K562 (cell line): ENCODE data around the gene ACADM. TPM values are rescaled to one million over a fixed set of nuclear protein-coding genes. Genes with fewer than 3 reads are reported as not detected.
A peak's percentile ranks its signal among the peaks of the same experiment; 100 is the strongest.

Experiments used
- COPS2 ChIP-seq: fragments of 450-650 bp; conservative IDR thresholded peaks from 2 replicates; pipeline ENCODE4 v1.6.1; 2016; ENCODE audit warnings: mild to moderate bottlenecking, moderate library complexity
- ETV5 ChIP-seq: sonication (generic); formaldehyde crosslinking; IDR thresholded peaks from 2 replicates; pipeline ENCODE4 v1.4.0; 2020; ENCODE audit warnings: low read depth, mild to moderate bottlenecking, missing genetic modification reagents
- NFRKB ChIP-seq: fragments of 450-650 bp; IDR thresholded peaks from 2 replicates; pipeline ENCODE4 v1.6.1; 2016; ENCODE audit warnings: low read depth
- POLR2G ChIP-seq: fragments of 200-400 bp; formaldehyde crosslinking; IDR thresholded peaks from 2 replicates; pipeline ENCODE4 v1.6.1; 2017; ENCODE audit warnings: low read depth, mild to moderate bottlenecking, antibody characterized with exemption, low read length, moderate library complexity
- SMC3 ChIP-seq: conservative IDR thresholded peaks from 2 replicates; pipeline ENCODE4 v1.6.1; 2011; ENCODE audit warnings: low read depth, low read length, improper control_type of control experiment; ENCODE audit not compliant: insufficient read depth
- SRSF7 ChIP-seq: fragments of 200-400 bp; formaldehyde crosslinking; optimal IDR thresholded peaks from 2 replicates; pipeline ENCODE3; 2017; ENCODE audit warnings: mild to moderate bottlenecking, low read depth, low read length
- U2AF2 ChIP-seq: fragments of 200-400 bp; formaldehyde crosslinking; optimal IDR thresholded peaks from 2 replicates; pipeline ENCODE3; 2017; ENCODE audit warnings: low read depth, mild to moderate bottlenecking, low read length
- ZNF282 ChIP-seq: sonication (generic); formaldehyde crosslinking; IDR thresholded peaks from 2 replicates; pipeline ENCODE4 v1.8.1; 2023; ENCODE audit warnings: missing genetic modification reagents
- ZNF316 ChIP-seq: fragments of 450-650 bp; IDR thresholded peaks from 2 replicates; pipeline ENCODE4 v1.6.1; 2016
- polyA plus RNA-seq, 8 experiments: library from polyadenylated mRNA; depleted of rRNA in 4 of 8; stranded (reverse) in 5 of 8; unstranded in 3 of 8; fragments of >200 nt; fragmentation: Nextera tagmentation in 2 of 8; fragmentation: Illumina TruSeq in 1 of 8; extraction: Ambion mirVana in 2 of 8; extraction: Trizol in 1 of 8; gene quantifications; 2 replicates each; pipeline versions ENCODE4 v1.2.1 to v1.2.3, GENCODE V29; 2011 to 2014; ENCODE audit warnings: inconsistent platforms in 1 of 8, missing spikeins in 1 of 8
- total RNA-seq, 7 experiments: library from RNA; depleted of rRNA in 6 of 7; stranded (reverse); fragments of >200 nt in 6 of 7; fragmentation: Illumina TruSeq in 2 of 7; extraction: Trizol in 2 of 7; gene quantifications; 2 replicates each; pipeline versions ENCODE4 v1.2.1 to v1.2.3, GENCODE V29; 2011 to 2021; ENCODE audit warnings: low replicate concordance in 1 of 7
- TF ChIP-seq, protein P1 (sequence below): fragments of 450-650 bp; formaldehyde crosslinking; IDR thresholded peaks from 2 replicates; pipeline ENCODE4 v1.4.0; 2020; ENCODE audit warnings: mild to moderate bottlenecking, moderate library complexity
- TF ChIP-seq, protein P2 (sequence below): fragments of 250-450 bp; sonication (Bioruptor Pico); IDR thresholded peaks from 2 replicates; pipeline ENCODE4 v1.9.0; 2021; ENCODE audit warnings: mild to moderate bottlenecking, inconsistent platforms
- TF ChIP-seq, protein P3 (sequence below), 3 experiments: fragments of 200-800 bp in 1 of 3; sonication (Bioruptor generic) in 1 of 3; sonication (generic) in 1 of 3; formaldehyde crosslinking in 1 of 3; IDR thresholded peaks; 2 replicates each; pipeline versions ENCODE4 v1.6.1 to v1.8.0; 2016 to 2022; ENCODE audit warnings: mild to moderate bottlenecking in 2 of 3, missing compliant biosample characterization in 2 of 3, missing genetic modification characterization in 2 of 3, missing genetic modification reagents in 1 of 3
- TF ChIP-seq, protein P4 (sequence below), 2 experiments: fragments of 450-650 bp; IDR thresholded peaks; 2 replicates each; pipeline ENCODE4 v1.6.1; 2016; ENCODE audit warnings: mild to moderate bottlenecking in 2 of 2, borderline replicate concordance in 1 of 2, low read depth in 1 of 2, moderate library complexity in 1 of 2

The ACADM gene
- total and polyA plus RNA-seq, 9 of the 15 experiments (the other 6 are each of a cell fraction or from before 2014, with no cell fraction given) = 82.5 to 156 (median 123) TPM

DNA sequence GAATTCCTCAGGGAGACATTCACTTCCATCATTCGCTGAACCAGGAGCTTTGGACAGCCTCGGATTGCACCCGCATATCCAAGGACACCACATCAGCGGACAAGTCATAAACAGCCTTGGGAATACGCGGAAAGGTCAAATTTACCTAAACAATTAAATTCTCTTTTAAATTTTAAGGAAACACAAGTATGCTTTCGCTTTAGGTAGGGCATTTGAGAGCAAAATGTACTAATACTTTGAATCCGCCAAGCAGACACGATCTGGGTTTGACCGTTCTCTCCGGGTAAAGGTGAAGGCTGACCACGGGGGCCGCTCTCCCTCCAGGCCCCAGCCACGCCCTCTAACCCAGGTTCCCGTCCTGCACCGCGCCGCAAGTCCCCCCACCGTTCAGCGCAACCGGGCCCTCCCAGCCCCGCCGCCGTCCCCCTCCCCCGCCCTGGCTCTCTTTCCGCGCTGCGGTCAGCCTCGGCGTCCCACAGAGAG is 479 bp upstream of the ACADM start (continued):
- no peak for TF ChIP-seq SRSF7
- TF ChIP-seq ETV5 (CRISPR knock-in tag) = no peak
- TF ChIP-seq POLR2G = no peak
- TF ChIP-seq COPS2 = no peak
- TF ChIP-seq, protein P1, sequence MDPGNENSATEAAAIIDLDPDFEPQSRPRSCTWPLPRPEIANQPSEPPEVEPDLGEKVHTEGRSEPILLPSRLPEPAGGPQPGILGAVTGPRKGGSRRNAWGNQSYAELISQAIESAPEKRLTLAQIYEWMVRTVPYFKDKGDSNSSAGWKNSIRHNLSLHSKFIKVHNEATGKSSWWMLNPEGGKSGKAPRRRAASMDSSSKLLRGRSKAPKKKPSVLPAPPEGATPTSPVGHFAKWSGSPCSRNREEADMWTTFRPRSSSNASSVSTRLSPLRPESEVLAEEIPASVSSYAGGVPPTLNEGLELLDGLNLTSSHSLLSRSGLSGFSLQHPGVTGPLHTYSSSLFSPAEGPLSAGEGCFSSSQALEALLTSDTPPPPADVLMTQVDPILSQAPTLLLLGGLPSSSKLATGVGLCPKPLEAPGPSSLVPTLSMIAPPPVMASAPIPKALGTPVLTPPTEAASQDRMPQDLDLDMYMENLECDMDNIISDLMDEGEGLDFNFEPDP (CRISPR knock-in tag) = no peak
- TF ChIP-seq, protein P2, sequence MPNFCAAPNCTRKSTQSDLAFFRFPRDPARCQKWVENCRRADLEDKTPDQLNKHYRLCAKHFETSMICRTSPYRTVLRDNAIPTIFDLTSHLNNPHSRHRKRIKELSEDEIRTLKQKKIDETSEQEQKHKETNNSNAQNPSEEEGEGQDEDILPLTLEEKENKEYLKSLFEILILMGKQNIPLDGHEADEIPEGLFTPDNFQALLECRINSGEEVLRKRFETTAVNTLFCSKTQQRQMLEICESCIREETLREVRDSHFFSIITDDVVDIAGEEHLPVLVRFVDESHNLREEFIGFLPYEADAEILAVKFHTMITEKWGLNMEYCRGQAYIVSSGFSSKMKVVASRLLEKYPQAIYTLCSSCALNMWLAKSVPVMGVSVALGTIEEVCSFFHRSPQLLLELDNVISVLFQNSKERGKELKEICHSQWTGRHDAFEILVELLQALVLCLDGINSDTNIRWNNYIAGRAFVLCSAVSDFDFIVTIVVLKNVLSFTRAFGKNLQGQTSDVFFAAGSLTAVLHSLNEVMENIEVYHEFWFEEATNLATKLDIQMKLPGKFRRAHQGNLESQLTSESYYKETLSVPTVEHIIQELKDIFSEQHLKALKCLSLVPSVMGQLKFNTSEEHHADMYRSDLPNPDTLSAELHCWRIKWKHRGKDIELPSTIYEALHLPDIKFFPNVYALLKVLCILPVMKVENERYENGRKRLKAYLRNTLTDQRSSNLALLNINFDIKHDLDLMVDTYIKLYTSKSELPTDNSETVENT = no peak
- peak; percentile 58 for TF ChIP-seq NFRKB
- TF ChIP-seq, protein P3, sequence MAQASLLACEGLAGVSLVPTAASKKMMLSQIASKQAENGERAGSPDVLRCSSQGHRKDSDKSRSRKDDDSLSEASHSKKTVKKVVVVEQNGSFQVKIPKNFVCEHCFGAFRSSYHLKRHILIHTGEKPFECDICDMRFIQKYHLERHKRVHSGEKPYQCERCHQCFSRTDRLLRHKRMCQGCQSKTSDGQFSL (CRISPR knock-in tag; IDR thresholded peaks at IDR 0.05) = no peak
- TF ChIP-seq, protein P3 (tag; IDR thresholded peaks at IDR 0.05) = 0 out of 4 replicates have a peak, but pooled peaks of 1 of the 2 experiments have one; percentile 36
- TF ChIP-seq, protein P4, sequence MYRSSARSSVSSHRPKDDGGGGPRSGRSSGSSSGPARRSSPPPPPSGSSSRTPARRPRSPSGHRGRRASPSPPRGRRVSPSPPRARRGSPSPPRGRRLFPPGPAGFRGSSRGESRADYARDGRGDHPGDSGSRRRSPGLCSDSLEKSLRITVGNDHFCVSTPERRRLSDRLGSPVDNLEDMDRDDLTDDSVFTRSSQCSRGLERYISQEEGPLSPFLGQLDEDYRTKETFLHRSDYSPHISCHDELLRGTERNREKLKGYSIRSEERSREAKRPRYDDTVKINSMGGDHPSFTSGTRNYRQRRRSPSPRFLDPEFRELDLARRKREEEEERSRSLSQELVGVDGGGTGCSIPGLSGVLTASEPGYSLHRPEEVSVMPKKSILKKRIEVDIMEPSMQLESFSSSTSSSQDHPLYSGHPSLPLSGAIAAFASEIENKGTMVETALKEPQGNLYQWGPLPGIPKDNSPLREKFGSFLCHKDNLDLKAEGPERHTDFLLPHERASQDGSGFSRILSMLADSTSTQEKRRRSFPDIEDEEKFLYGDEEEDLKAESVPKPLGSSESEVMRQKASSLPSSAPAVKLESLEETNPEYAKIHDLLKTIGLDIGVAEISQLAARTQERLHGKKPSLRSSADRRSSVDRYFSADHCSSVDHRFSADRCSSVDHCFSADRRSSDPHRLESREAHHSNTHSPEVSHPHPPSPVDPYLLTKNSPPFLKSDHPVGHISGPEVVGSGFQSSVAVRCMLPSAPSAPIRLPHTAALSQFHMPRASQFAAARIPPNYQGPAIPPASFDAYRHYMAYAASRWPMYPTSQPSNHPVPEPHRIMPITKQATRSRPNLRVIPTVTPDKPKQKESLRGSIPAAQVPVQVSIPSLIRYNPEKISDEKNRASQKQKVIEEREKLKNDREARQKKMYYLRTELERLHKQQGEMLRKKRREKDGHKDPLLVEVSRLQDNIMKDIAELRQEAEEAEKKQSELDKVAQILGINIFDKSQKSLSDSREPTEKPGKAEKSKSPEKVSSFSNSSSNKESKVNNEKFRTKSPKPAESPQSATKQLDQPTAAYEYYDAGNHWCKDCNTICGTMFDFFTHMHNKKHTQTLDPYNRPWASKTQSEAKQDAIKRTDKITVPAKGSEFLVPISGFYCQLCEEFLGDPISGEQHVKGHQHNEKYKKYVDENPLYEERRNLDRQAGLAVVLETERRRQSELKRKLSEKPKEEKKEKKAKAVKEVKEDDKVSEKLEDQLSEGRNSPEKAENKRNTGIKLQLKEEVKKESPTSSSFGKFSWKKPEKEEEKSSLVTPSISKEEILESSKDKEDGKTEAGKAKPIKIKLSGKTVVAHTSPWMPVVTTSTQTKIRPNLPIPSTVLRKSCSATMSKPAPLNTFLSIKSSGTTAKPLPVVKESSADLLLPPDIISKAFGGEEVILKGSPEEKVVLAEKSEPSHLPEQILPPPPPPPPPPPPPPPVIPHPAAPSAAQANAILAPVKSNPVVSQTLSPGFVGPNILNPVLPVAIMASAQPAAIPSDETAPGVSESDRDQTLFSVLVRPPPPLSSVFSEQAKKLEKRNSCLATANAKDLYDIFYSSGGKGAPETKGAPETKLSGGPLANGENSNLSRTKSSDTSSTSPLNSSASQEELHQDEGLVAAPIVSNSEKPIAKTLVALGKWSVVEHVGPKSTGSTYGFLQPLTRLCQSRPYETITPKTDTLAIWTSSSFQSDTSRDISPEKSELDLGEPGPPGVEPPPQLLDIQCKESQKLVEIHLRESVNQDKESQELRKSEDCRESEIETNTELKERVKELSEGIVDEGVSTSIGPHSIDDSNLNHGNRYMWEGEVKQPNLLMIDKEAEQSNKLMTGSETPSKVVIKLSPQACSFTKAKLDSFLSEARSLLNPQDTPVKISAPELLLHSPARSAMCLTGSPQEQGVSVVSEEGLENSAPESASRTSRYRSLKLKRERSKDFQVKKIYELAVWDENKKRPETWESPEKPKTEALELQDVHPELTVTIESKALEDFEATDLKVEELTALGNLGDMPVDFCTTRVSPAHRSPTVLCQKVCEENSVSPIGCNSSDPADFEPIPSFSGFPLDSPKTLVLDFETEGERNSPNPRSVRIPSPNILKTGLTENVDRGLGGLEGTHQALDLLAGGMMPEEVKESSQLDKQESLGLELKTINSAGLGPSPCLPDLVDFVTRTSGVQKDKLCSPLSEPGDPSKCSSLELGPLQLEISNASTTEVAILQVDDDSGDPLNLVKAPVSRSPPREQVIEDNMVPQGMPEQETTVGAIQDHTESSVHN (IDR thresholded peaks at IDR 0.05; ENCODE audit: borderline replicate concordance in 1 of 2, low read depth in 1 of 2) = no peak
- TF ChIP-seq SMC3 = no peak
- TF ChIP-seq ZNF316 = no peak
- TF ChIP-seq U2AF2 = no peak
- no peak for TF ChIP-seq ZNF282 (CRISPR knock-in tag)
